Smooth muscle cell (in vitro differentiated cells): ENCODE measurements around the gene CRADD. TPM values are rescaled to one million over a fixed set of nuclear protein-coding genes. Genes with fewer than 3 reads are reported as not detected.
"Not testable (repeated sequence)": the region's sequence is repeated elsewhere in the genome, so short reads cannot be mapped to it uniquely, and the experiment has no call there.

Experiments
- DNase-seq: peaks from one replicate; lab custom pipeline; 2025; ENCODE audit not compliant: unreplicated experiment; lab: John Stamatoyannopoulos, UW
- H2AFZ ChIP-seq: fragments of 200-600 bp; sonication (generic); 2 replicates; pipeline ENCODE4 v1.6.0; 2016; ENCODE audit warnings: antibody characterized with exemption, low read depth, mild to moderate bottlenecking
- H3F3A ChIP-seq: fragments of 200-600 bp; sonication (generic); 2 replicates; pipeline ENCODE4 v1.6.0; 2017; ENCODE audit warnings: antibody characterized with exemption, low read depth
- H3K27ac ChIP-seq: fragments of 200-600 bp; sonication (generic); 2 replicates; pipeline ENCODE4 v1.5.1; 2016; ENCODE audit warnings: low read depth, mild to moderate bottlenecking
- H3K27me3 ChIP-seq: fragments of 200-600 bp; sonication (generic); 2 replicates; pipeline ENCODE4 v1.6.1; 2016; ENCODE audit warnings: low read depth, mild to moderate bottlenecking
- H3K36me3 ChIP-seq: fragments of 200-600 bp; sonication (generic); 2 replicates; pipeline ENCODE4 v1.5.1; 2016; ENCODE audit warnings: low read depth
- H3K4me1 ChIP-seq: fragments of 200-600 bp; sonication (generic); 2 replicates; pipeline ENCODE4 v1.5.1; 2016; ENCODE audit warnings: low read depth
- H3K4me2 ChIP-seq: fragments of 200-600 bp; sonication (generic); 2 replicates; pipeline ENCODE4 v1.6.0; 2016; ENCODE audit warnings: mild to moderate bottlenecking
- H3K4me3 ChIP-seq: fragments of 200-600 bp; sonication (generic); 2 replicates; pipeline ENCODE4 v1.5.1; 2016; ENCODE audit warnings: mild to moderate bottlenecking
- H3K79me2 ChIP-seq: fragments of 200-600 bp; sonication (generic); 2 replicates; pipeline ENCODE4 v1.6.0; 2016; ENCODE audit warnings: low read depth, mild to moderate bottlenecking
- H3K9ac ChIP-seq: fragments of 200-600 bp; sonication (generic); 2 replicates; pipeline ENCODE4 v1.6.0; 2016; ENCODE audit warnings: low read depth
- H3K9me3 ChIP-seq: fragments of 200-600 bp; sonication (generic); replicated peaks from 2 replicates; pipeline ENCODE4 v1.5.1; 2016; ENCODE audit warnings: low read depth
- H4K20me1 ChIP-seq: fragments of 200-600 bp; sonication (generic); 2 replicates; pipeline ENCODE4 v1.6.0; 2016; ENCODE audit warnings: low read depth
- WGBS: methylation state at CpG from one replicate; pipeline ENCODE4 v1.1.7; 2016; ENCODE audit warnings: low lambda C conversion rate; 5-methylcytosine and 5-hydroxymethylcytosine counted together
- polyA plus RNA-seq: library from polyadenylated mRNA; unstranded; fragments of >200 nt; fragmentation: Nextera tagmentation; extraction: Ambion mirVana; gene quantifications from 2 replicates; pipeline ENCODE4 v1.2.1, GENCODE V29; 2016
- total RNA-seq: library from RNA; depleted of rRNA; stranded (reverse); fragments of >200 nt; gene quantifications from 2 replicates; pipeline ENCODE4 v1.2.3, GENCODE V29; 2014
- TF ChIP-seq, protein P1 (sequence below): fragments of 200-600 bp; sonication (generic); IDR thresholded peaks from 2 replicates; pipeline ENCODE4 v1.5.1; 2017; ENCODE audit warnings: borderline replicate concordance, mild to moderate bottlenecking, antibody characterized with exemption; ENCODE audit not compliant: insufficient read depth, poor library complexity, severe bottlenecking

CRADD gene
- total and polyA plus RNA-seq, 2 experiments from 2014 or later = 10.7 to 28.6 TPM

DNA sequence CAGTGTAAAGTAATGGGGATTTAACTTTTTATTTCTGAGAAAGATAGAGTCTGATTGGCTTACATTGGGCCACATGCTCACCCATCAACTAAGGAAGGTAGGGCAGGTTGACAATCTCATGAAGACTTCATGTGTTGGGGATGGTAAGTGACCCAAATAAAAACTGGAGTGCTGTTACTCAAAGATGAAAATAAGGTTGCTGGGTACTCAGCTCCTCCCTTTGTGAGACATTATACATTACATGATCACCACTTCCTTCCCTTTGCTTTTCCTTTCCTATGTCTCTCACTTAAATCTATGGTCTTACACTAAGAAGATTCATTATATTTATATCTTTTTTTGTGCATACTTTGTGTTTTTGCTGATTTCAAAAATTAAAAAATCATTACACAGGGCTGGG lies 247.2 kb downstream of the CRADD start:
- no peak overlapping the region for H3K4me2 ChIP-seq
- H3K36me3 ChIP-seq = no peaks in the 10 kb centered on the region
- no peaks in the 10 kb centered on the region for H3K27me3 ChIP-seq
- no peak overlapping the region for H3K27ac ChIP-seq
- H4K20me1 ChIP-seq = no peaks in the 10 kb centered on the region
- H3K4me3 ChIP-seq = no peak overlapping the region
- no peaks in the 10 kb centered on the region for H3F3A ChIP-seq
- no peaks in the 10 kb centered on the region for H3K4me1 ChIP-seq
- H2AFZ ChIP-seq = no peak overlapping the region
- no peak for DNase-seq
- H3K79me2 ChIP-seq = no peaks in the 10 kb centered on the region
- TF ChIP-seq, protein P1, sequence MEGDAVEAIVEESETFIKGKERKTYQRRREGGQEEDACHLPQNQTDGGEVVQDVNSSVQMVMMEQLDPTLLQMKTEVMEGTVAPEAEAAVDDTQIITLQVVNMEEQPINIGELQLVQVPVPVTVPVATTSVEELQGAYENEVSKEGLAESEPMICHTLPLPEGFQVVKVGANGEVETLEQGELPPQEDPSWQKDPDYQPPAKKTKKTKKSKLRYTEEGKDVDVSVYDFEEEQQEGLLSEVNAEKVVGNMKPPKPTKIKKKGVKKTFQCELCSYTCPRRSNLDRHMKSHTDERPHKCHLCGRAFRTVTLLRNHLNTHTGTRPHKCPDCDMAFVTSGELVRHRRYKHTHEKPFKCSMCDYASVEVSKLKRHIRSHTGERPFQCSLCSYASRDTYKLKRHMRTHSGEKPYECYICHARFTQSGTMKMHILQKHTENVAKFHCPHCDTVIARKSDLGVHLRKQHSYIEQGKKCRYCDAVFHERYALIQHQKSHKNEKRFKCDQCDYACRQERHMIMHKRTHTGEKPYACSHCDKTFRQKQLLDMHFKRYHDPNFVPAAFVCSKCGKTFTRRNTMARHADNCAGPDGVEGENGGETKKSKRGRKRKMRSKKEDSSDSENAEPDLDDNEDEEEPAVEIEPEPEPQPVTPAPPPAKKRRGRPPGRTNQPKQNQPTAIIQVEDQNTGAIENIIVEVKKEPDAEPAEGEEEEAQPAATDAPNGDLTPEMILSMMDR = no peak
- no peaks in the 10 kb centered on the region for H3K9me3 ChIP-seq
- H3K9ac ChIP-seq = no peak overlapping the region

DNA sequence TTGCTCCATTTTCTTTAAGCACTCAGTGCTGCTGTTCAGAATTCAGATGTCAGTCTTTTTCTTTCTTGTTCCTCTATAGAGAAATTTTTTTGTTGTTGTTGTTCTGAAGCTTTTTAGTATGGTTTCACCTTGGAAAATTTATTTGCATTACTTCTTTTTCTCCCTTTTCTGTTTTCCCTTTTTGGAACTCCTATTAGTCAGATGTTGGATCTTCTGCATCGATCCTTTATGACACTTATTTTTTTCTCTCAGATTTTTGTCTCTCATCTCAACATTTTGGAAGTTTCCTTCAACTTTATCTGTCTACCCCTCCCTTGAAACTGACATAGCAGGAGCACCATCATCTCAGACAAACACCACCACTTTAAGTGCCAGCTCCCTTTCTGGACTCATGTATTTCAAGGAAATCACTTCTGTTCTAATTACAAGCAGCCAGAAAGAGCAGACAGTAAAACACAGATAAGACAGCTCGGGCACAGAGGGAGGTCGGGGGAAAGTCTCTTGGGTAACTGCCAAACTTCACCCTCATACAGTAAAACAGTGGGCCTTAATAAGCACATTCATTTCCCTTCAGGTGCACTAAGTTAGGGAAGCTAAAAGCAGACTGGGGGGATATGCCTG lies 248.5 kb downstream of the CRADD start:
- H3K4me1 ChIP-seq = no peaks in the 10 kb centered on the region
- no peaks in the 10 kb centered on the region for H3K27me3 ChIP-seq
- H3K4me3 ChIP-seq = no peak overlapping the region
- TF ChIP-seq, protein P1 = no peak
- H3F3A ChIP-seq = no peaks in the 10 kb centered on the region
- H3K36me3 ChIP-seq = no peaks in the 10 kb centered on the region
- H2AFZ ChIP-seq = no peak overlapping the region
- DNase-seq = no peak
- no peak overlapping the region for H3K4me2 ChIP-seq
- no peaks in the 10 kb centered on the region for H4K20me1 ChIP-seq
- no peak overlapping the region for H3K9ac ChIP-seq
- H3K27ac ChIP-seq = no peak overlapping the region
- no peaks in the 10 kb centered on the region for H3K9me3 ChIP-seq
- H3K79me2 ChIP-seq = no peaks in the 10 kb centered on the region
- 81% methylated on average over 3 of the region's 3 CpGs for WGBS

DNA sequence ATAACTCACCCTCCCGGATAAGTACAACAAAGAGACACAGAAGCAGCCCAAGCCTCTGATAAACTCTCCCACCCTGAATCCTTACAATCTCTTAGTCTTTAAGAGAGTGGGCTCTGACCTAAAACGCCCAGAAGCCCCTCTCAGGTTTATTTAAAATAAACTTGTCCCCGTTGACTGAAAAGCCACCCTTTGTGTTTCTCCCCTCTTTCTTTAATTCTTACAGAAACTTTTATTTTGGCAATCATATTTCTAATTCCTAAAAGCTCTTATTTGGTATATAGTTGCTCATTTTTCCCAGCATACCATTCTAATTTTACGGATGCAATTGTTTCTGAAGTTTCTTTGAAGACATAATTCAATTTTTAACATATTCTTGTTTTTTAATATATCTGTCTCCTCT lies 249.1 kb downstream of the CRADD start:
- Histone ChIP-seq H3K9me3 (no peaks in the 10 kb centered on the region), H3K27ac (no peak overlapping the region), H3K4me2 (no peak overlapping the region), H3K36me3 (no peaks in the 10 kb centered on the region), H3K4me3 (no peak overlapping the region), H3K4me1 (no peaks in the 10 kb centered on the region), H3K79me2 (no peaks in the 10 kb centered on the region), H3K27me3 (no peaks in the 10 kb centered on the region), H3F3A (no peaks in the 10 kb centered on the region), H2AFZ (no peak overlapping the region), H4K20me1 (no peaks in the 10 kb centered on the region), H3K9ac (no peak overlapping the region)
- TF ChIP-seq, protein P1 = no peak
- no peak for DNase-seq
- WGBS = 93% methylated on average over 4 of the region's 4 CpGs

DNA sequence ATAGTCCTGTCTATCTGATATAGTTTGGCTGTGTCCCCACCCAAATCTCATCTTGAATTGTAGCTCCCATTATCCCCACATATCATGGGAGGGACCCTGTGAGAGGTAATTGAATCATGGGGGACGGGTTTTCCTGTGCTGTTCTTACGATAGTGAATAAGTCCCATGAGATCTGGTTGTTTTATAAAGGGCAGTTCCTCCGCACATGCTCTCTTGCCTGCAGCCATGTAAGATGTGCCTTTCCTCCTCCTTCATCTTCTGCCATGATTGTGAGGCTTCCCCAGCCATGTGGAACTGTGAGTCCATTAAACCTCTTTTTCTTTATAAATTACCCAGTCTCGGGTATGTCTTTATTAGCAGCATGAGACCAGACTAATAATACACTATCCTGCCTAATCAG lies 251.9 kb downstream of the CRADD start:
- 92% methylated on average over 4 of the region's 4 CpGs for WGBS

More for the DNA sequence above, 251.9 kb downstream of the CRADD start:
- not testable (repeated sequence) for H3K79me2 ChIP-seq, H3K27ac ChIP-seq, H3K9ac ChIP-seq, H3K36me3 ChIP-seq, H3F3A ChIP-seq, H3K4me3 ChIP-seq, H4K20me1 ChIP-seq, H3K4me2 ChIP-seq, H3K9me3 ChIP-seq, H3K27me3 ChIP-seq, H2AFZ ChIP-seq, H3K4me1 ChIP-seq, DNase-seq
